Endometrial microvascular endothelial cells (primary cell): ENCODE results near the gene ABCB1. TPM values are rescaled to one million over a fixed set of nuclear protein-coding genes. Genes with fewer than 3 reads are reported as not detected.
"Not testable (repeated sequence)": the region's sequence is repeated elsewhere in the genome, so short reads cannot be mapped to it uniquely, and the experiment has no call there.

Source experiments
- in situ Hi-C: cut with HindIII; loops from 2 replicates; pipeline ENCODE4 v1.10.0; 2017; ENCODE audit warnings: low sequenced_read_pairs, low pct_unique_long_range_greater_than_20kb; ENCODE audit errors: inconsistent ontology term
- total RNA-seq: library from RNA; depleted of rRNA; stranded (reverse); fragments of >200 nt; gene quantifications from one replicate; pipeline ENCODE4 v1.2.3, GENCODE V29; 2015; ENCODE audit errors: inconsistent ontology term

Gene ABCB1
- total RNA-seq, 1 donor from 2014 or later, result 103 TPM

GRCh38 chr7:87482115-87482514 lies 118.6 kb downstream of the ABCB1 start:
- in situ Hi-C loops, result no loop called here

- in situ Hi-C loops, result no loop called here
Observed at GRCh38 chr7:87480386-87480785, 120.3 kb downstream of the ABCB1 start.

- in situ Hi-C loops, result no loop called here
Observed at GRCh38 chr7:87479951-87480350, 120.7 kb downstream of the ABCB1 start.

GRCh38 chr7:87476179-87476557 lies 124.5 kb downstream of the ABCB1 start:
- in situ Hi-C loops, result no loop called here

- in situ Hi-C loops, result no loop called here
Observed at GRCh38 chr7:87475359-87476178, 125.1 kb downstream of the ABCB1 start, which contains the start of gene ABCB4. Gene ABCB4, minus strand, starts transcription at chr7:87475680. Its CDS starts 215 bp downstream, at chr7:87475465.

- in situ Hi-C loops, result no loop called here
Observed at GRCh38 chr7:87474533-87475358, 125.9 kb downstream of the ABCB1 start.

GRCh38 chr7:87473986-87474385 lies 126.7 kb downstream of the ABCB1 start:
- in situ Hi-C loops, result no loop called here

GRCh38 chr7:87473192-87473591 lies 127.5 kb downstream of the ABCB1 start:
- in situ Hi-C loops, result no loop called here

- in situ Hi-C loops, result no loop called here
Observed at GRCh38 chr7:87471473-87471872, 129.2 kb downstream of the ABCB1 start.

- in situ Hi-C loops, result not testable (repeated sequence)
Observed at GRCh38 chr7:87469204-87469603, 131.5 kb downstream of the ABCB1 start.

GRCh38 chr7:87465534-87465880 lies 135.2 kb downstream of the ABCB1 start:
- in situ Hi-C loops, result not testable (repeated sequence)

- in situ Hi-C loops, result not testable (repeated sequence)
Observed at GRCh38 chr7:87464830-87465533, 135.7 kb downstream of the ABCB1 start.

- in situ Hi-C loops, result no loop called here
Observed at GRCh38 chr7:87463982-87464381, 136.7 kb downstream of the ABCB1 start.

- in situ Hi-C loops, result not testable (repeated sequence)
Observed at GRCh38 chr7:87460444-87460843, 140.2 kb downstream of the ABCB1 start.

- in situ Hi-C loops, result no loop called here
Observed at GRCh38 chr7:87459941-87460340, 140.7 kb downstream of the ABCB1 start.

- in situ Hi-C loops, result no loop called here
Observed at GRCh38 chr7:87458148-87458547, 142.5 kb downstream of the ABCB1 start.

- in situ Hi-C loops, result no loop called here
Observed at GRCh38 chr7:87456247-87456646, 144.4 kb downstream of the ABCB1 start.
